ENCODE results near the gene COQ4.
A peak's percentile ranks its signal among the peaks of the same experiment; 100 is the strongest.

The COQ4 gene

GRCh38 chr9:128340691-128341434, 18.2 kb downstream of the COQ4 start:
- DNase-seq (ENCODE audit: low read depth) = no peak

- DNase-seq (ENCODE audit: low read depth) = peak; percentile 43
Measured at GRCh38 chr9:128341435-128341849, 18.8 kb downstream of the COQ4 start.

GRCh38 chr9:128342971-128343680, 20.5 kb downstream of the COQ4 start:
- no peak for DNase-seq (ENCODE audit: low read depth)

GRCh38 chr9:128343855-128344254, 21.2 kb downstream of the COQ4 start:
- no peak for DNase-seq (ENCODE audit: low read depth)

GRCh38 chr9:128344931-128345605, 22.4 kb downstream of the COQ4 start:
- no peak for DNase-seq (ENCODE audit: low read depth)

- DNase-seq (ENCODE audit: low read depth) = no peak
Measured at GRCh38 chr9:128349125-128349524, 26.5 kb downstream of the COQ4 start.

- DNase-seq (ENCODE audit: low read depth) = no peak
Measured at GRCh38 chr9:128349772-128350171, 27.1 kb downstream of the COQ4 start.

GRCh38 chr9:128355451-128355850, 32.8 kb downstream of the COQ4 start:
- DNase-seq (ENCODE audit: low read depth) = no peak

GRCh38 chr9:128358090-128358489, 35.5 kb downstream of the COQ4 start:
- DNase-seq (ENCODE audit: low read depth) = no peak

- DNase-seq (ENCODE audit: low read depth) = no peak
Measured at GRCh38 chr9:128358861-128359260, 36.2 kb downstream of the COQ4 start.

GRCh38 chr9:128360826-128361225, 38.2 kb downstream of the COQ4 start:
- no peak for DNase-seq (ENCODE audit: low read depth)

- no peak for DNase-seq (ENCODE audit: low read depth)
Measured at GRCh38 chr9:128361296-128361985, 38.8 kb downstream of the COQ4 start.

- peak; percentile 41 for DNase-seq (ENCODE audit: low read depth)
Measured at GRCh38 chr9:128361986-128362646, 39.5 kb downstream of the COQ4 start.

GRCh38 chr9:128362774-128363173, 40.1 kb downstream of the COQ4 start:
- no peak for DNase-seq (ENCODE audit: low read depth)

- no peak for DNase-seq (ENCODE audit: low read depth)
Measured at GRCh38 chr9:128365525-128365924, 42.9 kb downstream of the COQ4 start.

- DNase-seq (ENCODE audit: low read depth) = no peak
Measured at GRCh38 chr9:128369024-128369706, 46.5 kb downstream of the COQ4 start.

- DNase-seq (ENCODE audit: low read depth) = no peak
Measured at GRCh38 chr9:128370367-128370751, 47.7 kb downstream of the COQ4 start.

- DNase-seq (ENCODE audit: low read depth) = peak; percentile 97
Measured at GRCh38 chr9:128370752-128371629, 48.4 kb downstream of the COQ4 start, which contains the start of gene URM1. Gene URM1 (plus strand): TSS chr9:128371374. CDS start chr9:128371381, 7 bp downstream.

GRCh38 chr9:128371630-128372117, 49.0 kb downstream of the COQ4 start:
- DNase-seq (ENCODE audit: low read depth) = no peak

GRCh38 chr9:128372188-128372641, 49.6 kb downstream of the COQ4 start:
- DNase-seq (ENCODE audit: low read depth) = no peak

All from activated T-helper 1 cell treated with Interleukin-2 at 50 U/mL for 16 hours (primary cell).